CD4-positive, alpha-beta T cell treated with Interleukin-1 beta for 1 hour (primary cell): ENCODE results near the gene PPP1R12B.
"Not testable (repeated sequence)": the region's sequence is repeated elsewhere in the genome, so short reads cannot be mapped to it uniquely, and the experiment has no call there.

Experiments
- DNase-seq, 2 donors: peaks; one replicate each; pipeline ENCODE4 v3.0.0-alpha.2; 2020 to 2022

Gene PPP1R12B

GRCh38 chr1:202406896-202407295 lies 58.4 kb downstream of the PPP1R12B start:
- DNase-seq = not testable (repeated sequence)

- DNase-seq = not testable (repeated sequence)
These were observed 58.9 kb downstream of the PPP1R12B start for GRCh38 chr1:202407378-202407777.

- not testable (repeated sequence) for DNase-seq
These were observed 61.8 kb downstream of the PPP1R12B start for GRCh38 chr1:202410251-202410650.

- not testable (repeated sequence) for DNase-seq
These were observed 62.4 kb downstream of the PPP1R12B start for GRCh38 chr1:202410854-202411357.

GRCh38 chr1:202411422-202411821 lies 62.9 kb downstream of the PPP1R12B start:
- DNase-seq = no peak

- DNase-seq = not testable (repeated sequence)
These were observed 63.9 kb downstream of the PPP1R12B start for GRCh38 chr1:202412421-202412820.

- no peak for DNase-seq
These were observed 68.1 kb downstream of the PPP1R12B start for GRCh38 chr1:202416641-202417040.

- DNase-seq = not testable (repeated sequence)
These were observed 68.6 kb downstream of the PPP1R12B start for GRCh38 chr1:202417141-202417540.

- not testable (repeated sequence) for DNase-seq
These were observed 69.3 kb downstream of the PPP1R12B start for GRCh38 chr1:202417762-202418201.

GRCh38 chr1:202419731-202420130 lies 71.2 kb downstream of the PPP1R12B start:
- DNase-seq = not testable (repeated sequence)

GRCh38 chr1:202420422-202421094 lies 72.1 kb downstream of the PPP1R12B start:
- not testable (repeated sequence) for DNase-seq

GRCh38 chr1:202422709-202423108 lies 74.2 kb downstream of the PPP1R12B start:
- DNase-seq = not testable (repeated sequence)

- DNase-seq = not testable (repeated sequence)
These were observed 75.8 kb downstream of the PPP1R12B start for GRCh38 chr1:202424260-202424659.

- DNase-seq = not testable (repeated sequence)
These were observed 81.6 kb downstream of the PPP1R12B start for GRCh38 chr1:202430111-202430510.

GRCh38 chr1:202432338-202432737 lies 83.8 kb downstream of the PPP1R12B start:
- not testable (repeated sequence) for DNase-seq

- no peak for DNase-seq
These were observed 84.9 kb downstream of the PPP1R12B start for GRCh38 chr1:202433155-202434043.

GRCh38 chr1:202434059-202434458 lies 85.6 kb downstream of the PPP1R12B start:
- no peak for DNase-seq

GRCh38 chr1:202438393-202439174 lies 90.1 kb downstream of the PPP1R12B start:
- DNase-seq = no peak

GRCh38 chr1:202439308-202439707 lies 90.8 kb downstream of the PPP1R12B start:
- no peak for DNase-seq

GRCh38 chr1:202448140-202448539 lies 99.6 kb downstream of the PPP1R12B start:
- DNase-seq = not testable (repeated sequence)

GRCh38 chr1:202451641-202452040 lies 103.1 kb downstream of the PPP1R12B start:
- not testable (repeated sequence) for DNase-seq

- no peak for DNase-seq
These were observed 104.0 kb downstream of the PPP1R12B start for GRCh38 chr1:202452508-202452907.
